Measurements from ENCODE around the gene KLHDC10.
"Not testable (repeated sequence)": the region's sequence is repeated elsewhere in the genome, so short reads cannot be mapped to it uniquely, and the experiment has no call there.

The KLHDC10 gene

GRCh38 chr7:130118801-130119200 lies 48.5 kb downstream of the KLHDC10 start:
- no peaks in the 10 kb centered on the region for H3K9me3 ChIP-seq (ENCODE audit: insufficient read depth, low read length)
- H3K79me2 ChIP-seq (ENCODE audit: low read length) = no peaks in the 10 kb centered on the region
- H4K20me1 ChIP-seq (ENCODE audit: insufficient read depth, low read length) = no peaks in the 10 kb centered on the region
- H2AFZ ChIP-seq (ENCODE audit: low read depth, low read length) = no peak overlapping the region
- H3K9ac ChIP-seq (ENCODE audit: low read length) = no peak overlapping the region
- peaks cover 13% of the 10 kb centered on the region for H3K36me3 ChIP-seq (replicated peaks; ENCODE audit: low read depth, low read length)
- H3K27ac ChIP-seq (ENCODE audit: low read length) = no peak overlapping the region
- no peak overlapping the region for H3K4me3 ChIP-seq (ENCODE audit: low read length)
- no peak overlapping the region for H3K4me2 ChIP-seq (ENCODE audit: low read length)
- no peaks in the 10 kb centered on the region for H3K27me3 ChIP-seq (ENCODE audit: low read depth, low read length)
- TF ChIP-seq EZH2phosphoT487 (IDR thresholded peaks at IDR 0.05; ENCODE audit: low read depth) (no peak), CTCF (IDR thresholded peaks at IDR 0.05; ENCODE audit: low read depth, low read length) (no peak)
- H3K4me1 ChIP-seq (ENCODE audit: low read length) = peaks cover 10% of the 10 kb centered on the region

- Histone ChIP-seq H3K9ac (ENCODE audit: low read length) (no peak overlapping the region), H3K79me2 (ENCODE audit: low read length) (no peaks in the 10 kb centered on the region), H4K20me1 (ENCODE audit: insufficient read depth, low read length) (no peaks in the 10 kb centered on the region), H3K36me3 (replicated peaks; ENCODE audit: low read depth, low read length) (peaks cover 21% of the 10 kb centered on the region), H2AFZ (ENCODE audit: low read depth, low read length) (no peak overlapping the region), H3K4me1 (ENCODE audit: low read length) (no peaks in the 10 kb centered on the region), H3K27ac (ENCODE audit: low read length) (no peak overlapping the region), H3K9me3 (ENCODE audit: insufficient read depth, low read length) (no peaks in the 10 kb centered on the region), H3K4me2 (ENCODE audit: low read length) (no peak overlapping the region), H3K27me3 (ENCODE audit: low read depth, low read length) (no peaks in the 10 kb centered on the region), H3K4me3 (ENCODE audit: low read length) (no peak overlapping the region)
- TF ChIP-seq CTCF (IDR thresholded peaks at IDR 0.05; ENCODE audit: low read depth, low read length) = no peak
- no peak for TF ChIP-seq EZH2phosphoT487 (IDR thresholded peaks at IDR 0.05; ENCODE audit: low read depth)
Observed at GRCh38 chr7:130123501-130123900, 53.2 kb downstream of the KLHDC10 start.

GRCh38 chr7:130124711-130125110 lies 54.4 kb downstream of the KLHDC10 start:
- H3K36me3 ChIP-seq (replicated peaks; ENCODE audit: low read depth, low read length) = peaks cover 29% of the 10 kb centered on the region

GRCh38 chr7:130126840-130127239 lies 56.5 kb downstream of the KLHDC10 start:
- H3K4me2 ChIP-seq (ENCODE audit: low read length); H3K9me3 ChIP-seq (ENCODE audit: insufficient read depth, low read length); H4K20me1 ChIP-seq (ENCODE audit: insufficient read depth, low read length); H3K4me1 ChIP-seq (ENCODE audit: low read length); H2AFZ ChIP-seq (ENCODE audit: low read depth, low read length); H3K79me2 ChIP-seq (ENCODE audit: low read length); H3K4me3 ChIP-seq (ENCODE audit: low read length); H3K9ac ChIP-seq (ENCODE audit: low read length); H3K27ac ChIP-seq (ENCODE audit: low read length); H3K27me3 ChIP-seq (ENCODE audit: low read depth, low read length): not testable (repeated sequence)
- peaks cover 37% of the 10 kb centered on the region for H3K36me3 ChIP-seq (replicated peaks; ENCODE audit: low read depth, low read length)

More at GRCh38 chr7:130124711-130125110, 54.4 kb downstream of the KLHDC10 start:
- Histone ChIP-seq H3K4me1 (ENCODE audit: low read length) (no peaks in the 10 kb centered on the region), H2AFZ (ENCODE audit: low read depth, low read length) (no peak overlapping the region), H3K9ac (ENCODE audit: low read length) (no peak overlapping the region), H3K27ac (ENCODE audit: low read length) (no peak overlapping the region), H4K20me1 (ENCODE audit: insufficient read depth, low read length) (no peaks in the 10 kb centered on the region), H3K9me3 (ENCODE audit: insufficient read depth, low read length) (no peaks in the 10 kb centered on the region), H3K4me3 (ENCODE audit: low read length) (no peak overlapping the region), H3K27me3 (ENCODE audit: low read depth, low read length) (no peaks in the 10 kb centered on the region), H3K79me2 (ENCODE audit: low read length) (no peaks in the 10 kb centered on the region), H3K4me2 (ENCODE audit: low read length) (no peak overlapping the region)
- TF ChIP-seq EZH2phosphoT487 (IDR thresholded peaks at IDR 0.05; ENCODE audit: low read depth) (no peak), CTCF (IDR thresholded peaks at IDR 0.05; ENCODE audit: low read depth, low read length) (no peak)

- H3K27me3 ChIP-seq (ENCODE audit: low read depth, low read length) = no peaks in the 10 kb centered on the region
- no peak overlapping the region for H3K9ac ChIP-seq (ENCODE audit: low read length)
- no peaks in the 10 kb centered on the region for H4K20me1 ChIP-seq (ENCODE audit: insufficient read depth, low read length)
- no peaks in the 10 kb centered on the region for H3K79me2 ChIP-seq (ENCODE audit: low read length)
- no peak overlapping the region for H2AFZ ChIP-seq (ENCODE audit: low read depth, low read length)
- H3K36me3 ChIP-seq (replicated peaks; ENCODE audit: low read depth, low read length) = peaks cover 32% of the 10 kb centered on the region
- H3K4me2 ChIP-seq (ENCODE audit: low read length) = no peak overlapping the region
- no peak overlapping the region for H3K4me3 ChIP-seq (ENCODE audit: low read length)
- no peak overlapping the region for H3K27ac ChIP-seq (ENCODE audit: low read length)
- H3K4me1 ChIP-seq (ENCODE audit: low read length) = no peaks in the 10 kb centered on the region
- TF ChIP-seq CTCF (IDR thresholded peaks at IDR 0.05; ENCODE audit: low read depth, low read length) (no peak), EZH2phosphoT487 (IDR thresholded peaks at IDR 0.05; ENCODE audit: low read depth) (no peak)
- H3K9me3 ChIP-seq (ENCODE audit: insufficient read depth, low read length) = no peaks in the 10 kb centered on the region
Observed at GRCh38 chr7:130127404-130127803, 57.1 kb downstream of the KLHDC10 start.
